GM21528 (cell line): ENCODE data around the gene CRIM1.

ENCODE experiments used
- ATAC-seq: cut with Tn5 transposase; IDR thresholded peaks from one replicate; pipeline ENCODE4 v1.9.1; 2021; ENCODE audit warnings: mild to moderate bottlenecking, moderate library complexity; ENCODE audit not compliant: unreplicated experiment, low FRiP score

Gene CRIM1

GRCh38 chr2:36416370-36417165 lies 61.0 kb downstream of the CRIM1 start:
- ATAC-seq: no peak

GRCh38 chr2:36420569-36421181 lies 65.1 kb downstream of the CRIM1 start:
- ATAC-seq: no peak

- no peak for ATAC-seq
These were observed 65.8 kb downstream of the CRIM1 start for GRCh38 chr2:36421379-36421778.

- ATAC-seq: no peak
These were observed 67.6 kb downstream of the CRIM1 start for GRCh38 chr2:36423172-36423571.

DNA sequence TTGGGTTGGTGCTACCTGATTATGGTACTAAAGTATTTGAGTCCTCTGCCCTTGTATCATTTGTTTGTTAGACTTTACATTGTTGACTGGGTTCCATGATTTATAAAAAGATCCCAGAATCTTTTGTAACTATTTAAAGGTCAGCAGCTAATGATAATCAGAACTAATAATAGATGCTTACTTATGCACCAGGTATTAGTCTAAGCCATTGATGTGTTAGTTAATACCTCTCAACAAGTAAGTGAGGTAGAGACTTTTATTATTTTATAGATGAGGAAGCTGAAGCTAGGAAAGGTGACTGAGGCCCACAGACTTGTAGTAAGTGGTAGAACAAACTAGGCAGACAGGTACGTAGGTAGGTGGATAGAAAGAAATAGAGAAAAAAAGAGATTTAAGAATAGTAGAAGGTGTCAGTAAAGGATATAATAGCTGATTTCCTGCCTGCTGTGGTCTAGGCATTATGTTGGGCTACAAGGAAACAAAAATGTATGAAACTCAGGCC lies 68.1 kb downstream of the CRIM1 start:
- no peak for ATAC-seq

- ATAC-seq: no peak
These were observed 70.2 kb downstream of the CRIM1 start for GRCh38 chr2:36425608-36426355.

DNA sequence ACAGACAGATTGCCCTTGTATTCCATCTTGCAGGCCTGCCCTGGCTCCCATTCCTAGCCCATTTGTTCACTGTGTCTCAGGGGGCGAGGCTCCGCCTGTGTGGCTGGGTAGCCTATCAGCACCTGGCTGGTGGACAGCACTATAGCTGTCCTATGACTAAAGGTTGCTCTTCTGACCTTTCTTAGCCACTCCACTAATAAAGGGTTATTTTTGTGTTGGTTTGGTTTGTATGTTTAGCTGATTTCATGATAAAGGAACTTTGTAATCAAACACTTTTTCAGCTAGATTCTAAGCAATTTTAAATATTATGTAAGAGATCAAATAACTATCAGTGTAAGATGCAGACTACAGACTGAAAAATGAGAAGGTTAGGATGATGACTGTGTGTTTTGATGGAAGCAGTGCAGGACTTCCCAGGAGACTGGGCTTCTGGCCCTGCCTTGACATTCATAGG lies 72.2 kb downstream of the CRIM1 start:
- ATAC-seq: no peak

GRCh38 chr2:36430549-36430948 lies 75.0 kb downstream of the CRIM1 start:
- no peak for ATAC-seq

- ATAC-seq: no peak
These were observed 76.9 kb downstream of the CRIM1 start for GRCh38 chr2:36432479-36432878.

- ATAC-seq: no peak
These were observed 78.0 kb downstream of the CRIM1 start for GRCh38 chr2:36433311-36434217.

DNA sequence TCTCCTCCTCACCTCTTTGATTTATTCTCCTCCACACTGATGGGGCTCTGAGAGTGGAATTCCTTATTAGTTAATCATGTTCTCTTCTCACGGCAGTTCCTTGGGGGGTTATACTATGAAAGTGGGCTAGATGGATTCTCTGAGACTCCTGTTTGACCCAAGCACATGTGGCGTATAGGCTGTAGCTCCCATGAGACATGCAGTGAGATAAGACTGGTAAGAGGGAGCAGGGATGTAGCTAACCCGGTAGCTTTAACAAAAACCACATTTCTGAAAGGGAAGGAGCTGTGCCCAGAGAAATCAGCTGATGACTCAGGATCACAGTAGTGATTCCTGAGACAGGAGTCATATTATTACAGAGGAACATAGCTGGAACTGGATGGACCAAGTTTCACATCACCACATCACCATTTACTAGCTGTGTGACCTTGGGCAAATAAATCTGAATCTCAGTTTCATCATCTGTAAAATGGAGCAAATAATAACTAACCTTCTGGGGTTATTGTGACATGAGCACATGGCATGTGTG lies 82.9 kb downstream of the CRIM1 start:
- no peak for ATAC-seq

- ATAC-seq: no peak
These were observed 83.5 kb downstream of the CRIM1 start for GRCh38 chr2:36439084-36439483.

- ATAC-seq: no peak
These were observed 85.6 kb downstream of the CRIM1 start for GRCh38 chr2:36441065-36441625.

- no peak for ATAC-seq
These were observed 86.2 kb downstream of the CRIM1 start for GRCh38 chr2:36441816-36442215.

GRCh38 chr2:36444216-36444936 lies 88.8 kb downstream of the CRIM1 start:
- ATAC-seq: no peak

DNA sequence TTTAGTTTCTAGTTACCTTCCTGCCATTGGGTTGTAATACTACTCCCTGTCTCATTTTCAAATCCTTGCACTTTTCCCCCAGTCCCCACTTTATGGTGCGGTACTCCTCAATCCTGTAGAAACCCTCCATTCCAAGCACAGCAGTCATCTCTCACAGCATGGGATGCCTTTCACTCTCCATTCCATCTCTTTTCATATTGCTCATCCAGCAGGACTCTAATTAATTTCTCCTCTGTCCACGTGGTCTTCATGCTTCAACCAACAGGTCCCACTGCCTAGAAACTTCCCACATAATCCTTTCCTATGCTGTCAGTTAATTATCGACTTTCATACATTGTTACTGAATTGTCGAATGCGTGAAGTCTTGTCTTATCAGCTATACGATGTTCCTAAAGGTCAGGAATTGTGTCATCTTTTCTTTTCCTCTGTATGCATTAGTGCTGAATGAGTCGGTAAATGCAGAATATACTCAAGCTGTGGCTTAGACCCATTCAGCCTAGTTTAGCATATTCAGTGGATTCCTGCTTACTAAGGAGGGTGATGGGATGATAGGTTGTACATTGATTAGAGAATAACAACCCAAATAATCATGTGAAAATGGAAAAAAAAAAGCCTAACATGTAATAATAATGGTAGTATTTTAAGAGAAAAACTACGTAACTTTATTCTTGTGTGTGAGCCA lies 89.7 kb downstream of the CRIM1 start:
- ATAC-seq: no peak

GRCh38 chr2:36446294-36446693 lies 90.7 kb downstream of the CRIM1 start:
- ATAC-seq: no peak

- ATAC-seq: no peak
These were observed 93.6 kb downstream of the CRIM1 start for GRCh38 chr2:36449213-36449612.
